Measurements from ENCODE around the gene ITGB5. TPM values are rescaled to one million over a fixed set of nuclear protein-coding genes. Genes with fewer than 3 reads are reported as not detected.
A peak's percentile ranks its signal among the peaks of the same experiment; 100 is the strongest.

ITGB5 gene
- total RNA-seq, 1 donor from 2014 or later: 122 TPM

DNA sequence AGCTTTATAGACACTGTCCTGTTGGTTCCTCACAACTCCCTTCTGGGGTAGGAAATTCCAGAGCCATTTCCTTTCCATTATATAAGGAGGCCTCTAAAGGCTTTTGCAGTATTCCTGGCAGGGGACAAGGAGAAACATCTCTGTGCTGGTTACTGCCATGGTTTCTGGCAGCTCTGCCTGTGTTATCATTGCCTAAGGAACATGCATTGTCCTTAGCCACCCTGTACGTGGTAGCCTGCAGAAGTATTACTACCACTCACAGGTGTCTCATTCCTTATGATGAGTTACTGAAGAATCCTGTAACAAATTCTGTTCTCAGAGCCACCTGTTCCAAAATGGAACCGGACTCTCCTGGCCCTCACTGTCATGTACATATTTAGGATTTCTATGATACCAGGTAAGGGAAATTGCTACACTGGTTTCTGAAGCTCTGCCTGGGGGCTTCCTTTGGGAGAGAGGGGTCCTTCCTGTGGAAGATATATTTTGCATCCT lies 98.9 kb downstream of the ITGB5 start:
- H3K4me1 ChIP-seq: peaks cover 89% of the 10 kb centered on the region
- TF ChIP-seq, protein P1, sequence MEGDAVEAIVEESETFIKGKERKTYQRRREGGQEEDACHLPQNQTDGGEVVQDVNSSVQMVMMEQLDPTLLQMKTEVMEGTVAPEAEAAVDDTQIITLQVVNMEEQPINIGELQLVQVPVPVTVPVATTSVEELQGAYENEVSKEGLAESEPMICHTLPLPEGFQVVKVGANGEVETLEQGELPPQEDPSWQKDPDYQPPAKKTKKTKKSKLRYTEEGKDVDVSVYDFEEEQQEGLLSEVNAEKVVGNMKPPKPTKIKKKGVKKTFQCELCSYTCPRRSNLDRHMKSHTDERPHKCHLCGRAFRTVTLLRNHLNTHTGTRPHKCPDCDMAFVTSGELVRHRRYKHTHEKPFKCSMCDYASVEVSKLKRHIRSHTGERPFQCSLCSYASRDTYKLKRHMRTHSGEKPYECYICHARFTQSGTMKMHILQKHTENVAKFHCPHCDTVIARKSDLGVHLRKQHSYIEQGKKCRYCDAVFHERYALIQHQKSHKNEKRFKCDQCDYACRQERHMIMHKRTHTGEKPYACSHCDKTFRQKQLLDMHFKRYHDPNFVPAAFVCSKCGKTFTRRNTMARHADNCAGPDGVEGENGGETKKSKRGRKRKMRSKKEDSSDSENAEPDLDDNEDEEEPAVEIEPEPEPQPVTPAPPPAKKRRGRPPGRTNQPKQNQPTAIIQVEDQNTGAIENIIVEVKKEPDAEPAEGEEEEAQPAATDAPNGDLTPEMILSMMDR (IDR thresholded peaks at IDR 0.05; ENCODE audit: borderline replicate concordance): no peak
- peak overlapping the region; percentile 72 for H3K27ac ChIP-seq (replicated peaks)

DNA sequence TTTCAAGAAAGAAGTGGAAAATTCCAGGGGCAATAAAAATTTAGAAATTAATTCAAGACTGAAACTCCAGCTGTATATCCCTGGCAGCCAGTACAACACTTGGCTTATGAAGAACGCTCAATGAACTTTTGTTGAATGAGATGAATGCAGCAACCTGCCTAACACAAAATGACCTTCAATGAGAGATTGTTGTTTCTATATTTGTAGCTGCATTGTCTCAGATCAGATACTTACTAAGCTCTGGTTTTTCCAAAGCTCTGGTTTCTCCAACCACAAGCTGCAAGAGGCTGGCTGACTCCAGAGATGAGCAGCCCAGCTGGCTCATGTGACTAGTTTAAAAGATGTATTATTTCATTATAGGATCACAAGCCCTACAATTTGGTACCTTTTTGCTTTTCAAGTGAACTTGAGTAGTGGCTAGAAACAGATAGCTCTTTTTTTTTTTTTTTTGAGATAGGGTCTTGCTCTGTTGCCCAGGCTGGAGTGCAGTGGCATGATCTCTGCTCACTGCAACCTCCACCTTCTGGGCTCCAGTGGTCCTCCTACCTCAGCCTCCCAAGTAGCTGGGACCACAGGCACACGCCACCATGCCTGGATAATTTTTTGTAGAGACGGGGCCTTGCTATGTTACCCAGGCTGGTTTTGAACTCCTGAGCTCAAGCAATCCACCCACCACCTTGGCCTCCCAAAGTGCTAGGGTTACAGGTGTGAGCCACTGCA lies 99.5 kb downstream of the ITGB5 start:
- TF ChIP-seq, protein P1 (IDR thresholded peaks at IDR 0.05; ENCODE audit: borderline replicate concordance): no peak
- intact Hi-C loops (cut with micrococcal nuclease): no loop called here
- H3K36me3 ChIP-seq: no peaks in the 10 kb centered on the region
- H3K4me3 ChIP-seq: no peak overlapping the region
- H3K4me1 ChIP-seq: peaks cover 89% of the 10 kb centered on the region
- no peaks in the 10 kb centered on the region for H3K27me3 ChIP-seq (ENCODE audit: low read depth)
- H3K27ac ChIP-seq (replicated peaks): peak overlapping the region; percentile 72
- no peaks in the 10 kb centered on the region for H3K9me3 ChIP-seq (replicated peaks)
- no peak for DNase-seq

More for the DNA sequence above, 98.9 kb downstream of the ITGB5 start:
- Histone ChIP-seq H3K27me3 (ENCODE audit: low read depth) (no peaks in the 10 kb centered on the region), H3K36me3 (no peaks in the 10 kb centered on the region), H3K4me3 (no peak overlapping the region), H3K9me3 (replicated peaks) (no peaks in the 10 kb centered on the region)
- intact Hi-C loops (cut with micrococcal nuclease): no loop called here
- DNase-seq: no peak

GRCh38 chr3:124786511-124787241 lies 100.5 kb downstream of the ITGB5 start:
- no peak overlapping the region for H3K4me3 ChIP-seq
- peaks cover 89% of the 10 kb centered on the region for H3K4me1 ChIP-seq
- H3K9me3 ChIP-seq (replicated peaks): no peaks in the 10 kb centered on the region
- peak overlapping the region; percentile 72 for H3K27ac ChIP-seq (replicated peaks)
- H3K36me3 ChIP-seq: no peaks in the 10 kb centered on the region
- DNase-seq: no peak
- H3K27me3 ChIP-seq (ENCODE audit: low read depth): no peaks in the 10 kb centered on the region
- intact Hi-C loops (cut with micrococcal nuclease): no loop called here
- TF ChIP-seq, protein P1 (IDR thresholded peaks at IDR 0.05; ENCODE audit: borderline replicate concordance): peak; percentile 57

DNA sequence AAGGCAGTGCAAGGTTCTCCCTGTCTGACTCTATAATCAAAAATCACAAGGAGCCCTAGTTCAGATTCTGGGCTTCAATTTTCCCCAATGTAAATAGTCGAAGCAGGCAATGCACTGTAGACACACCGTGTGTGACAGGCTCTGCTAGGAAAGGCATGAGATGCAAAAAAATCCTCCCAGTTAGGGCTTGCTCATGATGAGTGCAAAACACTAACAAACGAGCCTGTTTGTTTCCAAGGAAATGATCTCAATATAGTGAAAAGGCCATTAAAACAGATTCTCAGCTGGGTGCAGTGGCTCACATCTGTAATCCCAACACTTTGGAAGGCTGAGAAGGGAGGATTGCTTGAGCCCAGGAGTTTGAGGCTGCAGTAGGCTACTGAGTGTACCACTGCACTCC lies 101.2 kb downstream of the ITGB5 start:
- peak overlapping the region; percentile 72 for H3K27ac ChIP-seq (replicated peaks)
- intact Hi-C loops (cut with micrococcal nuclease): no loop called here
- TF ChIP-seq, protein P1 (IDR thresholded peaks at IDR 0.05; ENCODE audit: borderline replicate concordance): no peak

GRCh38 chr3:124784686-124785382 lies 102.3 kb downstream of the ITGB5 start:
- H3K9me3 ChIP-seq (replicated peaks): no peaks in the 10 kb centered on the region
- intact Hi-C loops (cut with micrococcal nuclease): no loop called here
- no peaks in the 10 kb centered on the region for H3K27me3 ChIP-seq (ENCODE audit: low read depth)
- H3K4me1 ChIP-seq: peaks cover 93% of the 10 kb centered on the region
- H3K4me3 ChIP-seq: no peak overlapping the region
- H3K36me3 ChIP-seq: no peaks in the 10 kb centered on the region
- peak overlapping the region; percentile 72 for H3K27ac ChIP-seq (replicated peaks)
- DNase-seq: no peak
- TF ChIP-seq, protein P1 (IDR thresholded peaks at IDR 0.05; ENCODE audit: borderline replicate concordance): no peak

More for the DNA sequence above, 101.2 kb downstream of the ITGB5 start:
- H3K4me3 ChIP-seq: no peak overlapping the region
- no peak for DNase-seq
- H3K27me3 ChIP-seq (ENCODE audit: low read depth): no peaks in the 10 kb centered on the region
- H3K4me1 ChIP-seq: peaks cover 89% of the 10 kb centered on the region
- no peaks in the 10 kb centered on the region for H3K36me3 ChIP-seq
- H3K9me3 ChIP-seq (replicated peaks): no peaks in the 10 kb centered on the region
